ENCODE results near the gene TDRD6. TPM values are rescaled to one million over a fixed set of nuclear protein-coding genes. Genes with fewer than 3 reads are reported as not detected.

The TDRD6 gene
- total RNA-seq, 1 donor from 2014 or later = 0.53 TPM

DNA sequence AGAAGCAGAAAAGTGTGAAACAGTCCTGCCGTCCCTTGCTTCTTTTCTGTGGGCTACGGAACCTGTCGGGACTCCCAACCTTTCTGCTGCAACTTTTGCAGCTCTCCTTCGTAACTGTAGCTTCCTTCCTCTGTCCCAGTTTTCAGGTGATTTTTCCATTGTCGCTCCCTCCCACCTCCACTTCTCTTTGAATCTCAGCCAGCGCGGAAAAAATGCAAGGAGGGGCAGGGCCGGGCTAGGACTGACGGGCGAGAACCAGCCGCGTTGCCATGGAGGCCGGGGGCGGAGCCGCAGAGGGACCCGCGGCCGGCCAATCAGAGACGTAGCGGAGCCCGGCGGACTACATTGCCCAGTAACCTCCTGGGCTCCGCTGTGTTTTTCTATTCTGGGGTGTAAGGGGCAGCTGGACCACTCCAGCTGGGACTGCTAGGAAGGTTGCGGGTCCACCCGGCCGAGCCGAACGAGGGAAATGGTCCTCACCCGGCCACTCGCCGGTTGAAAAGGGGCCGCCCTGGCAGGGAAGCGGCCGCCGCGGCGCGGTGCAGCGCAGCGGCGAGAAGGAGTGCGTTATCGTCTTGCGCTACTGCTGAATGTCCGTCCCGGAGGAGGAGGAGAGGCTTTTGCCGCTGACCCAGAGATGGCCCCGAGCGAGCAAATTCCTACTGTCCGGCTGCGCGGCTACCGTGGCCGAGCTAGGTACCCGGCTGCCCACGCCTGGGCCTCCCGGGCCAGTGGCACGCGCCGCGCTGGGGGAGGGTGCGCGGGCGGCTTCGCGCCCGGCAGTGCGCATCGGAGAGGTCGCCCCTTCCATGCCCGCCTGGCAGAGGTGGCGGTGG lies 34.9 kb upstream of the TDRD6 start, which contains the start of the genes CYP39A1 and SLC25A27:
TSS of gene CYP39A1 (minus strand) at position 216 of the 836 bp plus-strand sequence. CDS start 236 bp downstream, outside the sequence.
TSS of gene SLC25A27 (plus strand) at position 373 of the 836 bp plus-strand sequence. CDS start at position 591, 218 bp downstream.
- Histone ChIP-seq H3K4me1 (peaks cover 0 to 4% of the 10 kb centered on the region in 2 donors), H3K9me3 (no peaks in the 10 kb centered on the region), H3K27me3 (no peaks in the 10 kb centered on the region), H3K4me3 (peak within 1 kb of the TSS; percentile 85 to 90), H3K36me3 (peaks cover 0 to 3% of the 10 kb centered on the region in 2 donors), H3K27ac (peak within 1 kb of the TSS; percentile 86 to 87)
- intact Hi-C loops (cut with DNase I) = loop anchor here (2.0 kb wide), 1 partner anchor 522 kb away; no protein-coding TSS in a partner anchor
- peak; percentile 70 to 95 for DNase-seq (ENCODE audit: low spot score in 2 of 2)
- TF ChIP-seq, protein P1, sequence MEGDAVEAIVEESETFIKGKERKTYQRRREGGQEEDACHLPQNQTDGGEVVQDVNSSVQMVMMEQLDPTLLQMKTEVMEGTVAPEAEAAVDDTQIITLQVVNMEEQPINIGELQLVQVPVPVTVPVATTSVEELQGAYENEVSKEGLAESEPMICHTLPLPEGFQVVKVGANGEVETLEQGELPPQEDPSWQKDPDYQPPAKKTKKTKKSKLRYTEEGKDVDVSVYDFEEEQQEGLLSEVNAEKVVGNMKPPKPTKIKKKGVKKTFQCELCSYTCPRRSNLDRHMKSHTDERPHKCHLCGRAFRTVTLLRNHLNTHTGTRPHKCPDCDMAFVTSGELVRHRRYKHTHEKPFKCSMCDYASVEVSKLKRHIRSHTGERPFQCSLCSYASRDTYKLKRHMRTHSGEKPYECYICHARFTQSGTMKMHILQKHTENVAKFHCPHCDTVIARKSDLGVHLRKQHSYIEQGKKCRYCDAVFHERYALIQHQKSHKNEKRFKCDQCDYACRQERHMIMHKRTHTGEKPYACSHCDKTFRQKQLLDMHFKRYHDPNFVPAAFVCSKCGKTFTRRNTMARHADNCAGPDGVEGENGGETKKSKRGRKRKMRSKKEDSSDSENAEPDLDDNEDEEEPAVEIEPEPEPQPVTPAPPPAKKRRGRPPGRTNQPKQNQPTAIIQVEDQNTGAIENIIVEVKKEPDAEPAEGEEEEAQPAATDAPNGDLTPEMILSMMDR (IDR thresholded peaks at IDR 0.05) = no peak

DNA sequence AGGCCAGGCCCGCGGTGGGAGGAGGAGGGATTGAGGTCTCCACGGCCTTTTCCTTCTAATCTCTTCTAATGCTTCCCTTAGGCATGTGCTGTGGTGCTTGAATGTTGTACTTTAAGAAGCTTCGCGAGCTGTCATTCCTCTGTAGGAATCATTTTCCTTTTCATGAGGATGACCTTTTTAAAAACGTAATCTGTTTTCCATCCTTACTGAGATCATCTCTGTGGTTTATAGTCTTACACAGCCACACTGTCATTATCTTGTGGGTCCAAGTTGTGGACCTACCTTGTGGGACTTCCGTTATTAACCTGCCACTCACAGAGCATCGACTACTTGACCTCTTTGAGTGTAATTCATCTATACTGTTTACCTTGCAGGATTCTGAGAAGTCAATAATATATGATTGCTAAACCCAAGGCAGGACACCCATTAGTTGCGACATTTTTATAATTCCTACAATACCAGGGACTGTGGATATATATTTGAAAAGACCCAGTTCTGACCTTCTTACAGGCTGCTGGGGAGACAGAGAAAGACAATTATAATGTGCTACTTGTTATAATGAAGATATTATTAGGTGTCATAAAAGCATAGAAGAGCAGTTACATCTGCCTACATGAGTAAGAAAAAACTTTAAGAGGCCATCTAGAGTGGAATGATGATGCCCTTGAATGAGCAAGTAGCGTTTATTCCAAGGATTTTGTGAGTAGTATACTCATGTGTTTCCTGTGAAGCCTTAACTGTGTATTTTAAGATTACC lies 34.1 kb upstream of the TDRD6 start:
- Histone ChIP-seq H3K27me3 (no peaks in the 10 kb centered on the region), H3K4me1 (peaks cover 0 to 4% of the 10 kb centered on the region in 2 donors), H3K4me3 (peak overlapping the region; percentile 85 to 90), H3K9me3 (no peaks in the 10 kb centered on the region), H3K36me3 (peaks cover 0 to 4% of the 10 kb centered on the region in 2 donors), H3K27ac (peak overlapping the region; percentile 86 to 87)
- intact Hi-C loops (cut with DNase I) = loop anchor here (2.0 kb wide), 1 partner anchor 523 kb away; no protein-coding TSS in a partner anchor
- TF ChIP-seq, protein P1 (IDR thresholded peaks at IDR 0.05) = no peak
- DNase-seq (ENCODE audit: low spot score in 2 of 2) = no peak

DNA sequence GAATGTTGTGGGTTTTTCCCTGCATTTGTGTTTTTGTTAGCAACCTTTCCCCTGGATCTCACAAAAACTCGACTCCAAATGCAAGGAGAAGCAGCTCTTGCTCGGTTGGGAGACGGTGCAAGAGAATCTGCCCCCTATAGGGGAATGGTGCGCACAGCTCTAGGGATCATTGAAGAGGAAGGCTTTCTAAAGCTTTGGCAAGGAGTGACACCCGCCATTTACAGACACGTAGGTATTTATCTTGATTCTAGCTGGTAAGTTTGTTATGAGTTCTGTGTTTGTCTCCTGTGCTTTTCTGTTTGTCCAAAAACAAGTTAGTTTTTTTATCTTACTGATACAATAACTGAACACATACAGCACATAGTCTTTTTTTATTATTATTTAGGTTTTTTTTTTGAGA lies 31.9 kb upstream of the TDRD6 start:
- intact Hi-C loops (cut with DNase I) = no loop called here
- no peak overlapping the region for H3K4me3 ChIP-seq
- DNase-seq (ENCODE audit: low spot score in 2 of 2) = no peak
- TF ChIP-seq, protein P1 (IDR thresholded peaks at IDR 0.05) = no peak
- H3K27me3 ChIP-seq = no peaks in the 10 kb centered on the region
- H3K27ac ChIP-seq = no peak overlapping the region
- H3K36me3 ChIP-seq = peaks cover 4 to 6% of the 10 kb centered on the region in 2 donors
- no peaks in the 10 kb centered on the region for H3K9me3 ChIP-seq
- H3K4me1 ChIP-seq = peaks cover 0 to 4% of the 10 kb centered on the region in 2 donors

DNA sequence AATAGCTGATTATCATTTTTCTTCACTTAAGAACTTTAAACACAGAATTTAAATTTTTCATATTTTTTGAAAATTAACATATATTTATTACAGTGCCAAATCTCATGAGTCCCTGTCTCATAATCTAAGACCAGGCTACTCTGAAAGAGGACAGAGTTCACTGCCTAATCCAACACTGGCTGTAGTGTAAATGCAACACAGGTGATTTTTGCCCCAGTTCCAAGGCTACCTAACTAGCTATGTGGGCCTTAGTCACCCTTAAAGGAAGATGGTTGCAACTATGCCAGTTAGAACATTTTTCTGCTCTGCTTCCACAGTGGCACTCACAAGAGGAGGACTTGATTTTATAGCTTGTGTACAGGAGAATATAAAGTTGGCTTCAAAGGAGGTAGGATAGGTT lies 30.0 kb upstream of the TDRD6 start:
- H3K4me3 ChIP-seq = no peak overlapping the region
- H3K36me3 ChIP-seq = peaks cover 4 to 11% of the 10 kb centered on the region in 2 donors
- peaks cover 0 to 4% of the 10 kb centered on the region in 2 donors for H3K4me1 ChIP-seq
- no peaks in the 10 kb centered on the region for H3K9me3 ChIP-seq
- H3K27ac ChIP-seq = no peak overlapping the region
- TF ChIP-seq, protein P1 (IDR thresholded peaks at IDR 0.05) = no peak
- no peak for DNase-seq (ENCODE audit: low spot score in 2 of 2)
- H3K27me3 ChIP-seq = no peaks in the 10 kb centered on the region
- intact Hi-C loops (cut with DNase I) = no loop called here

DNA sequence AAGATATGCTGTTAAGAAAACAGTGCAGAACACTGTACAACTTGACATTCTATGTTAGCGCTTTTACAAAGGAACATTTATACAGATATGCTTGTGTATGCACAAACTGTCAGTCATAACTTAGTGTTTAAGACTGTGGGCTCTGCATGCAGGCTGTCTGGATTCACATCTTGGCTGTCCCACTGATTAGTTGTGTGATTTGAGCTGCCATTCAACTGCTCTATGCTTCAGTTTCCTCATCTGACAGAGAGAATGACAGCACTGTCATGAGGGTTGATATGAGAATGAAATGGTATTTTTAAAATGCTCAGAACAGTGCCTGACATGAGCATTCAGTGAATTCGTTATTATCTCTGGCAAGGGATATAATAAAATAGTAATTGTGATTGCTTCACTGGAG lies 26.2 kb upstream of the TDRD6 start:
- no peak overlapping the region for H3K4me3 ChIP-seq
- H3K36me3 ChIP-seq = peaks cover 4 to 14% of the 10 kb centered on the region in 2 donors

More for the DNA sequence above, 26.2 kb upstream of the TDRD6 start:
- H3K27ac ChIP-seq = no peak overlapping the region
- intact Hi-C loops (cut with DNase I) = no loop called here
- H3K9me3 ChIP-seq = no peaks in the 10 kb centered on the region
- DNase-seq (ENCODE audit: low spot score in 2 of 2) = no peak
- no peaks in the 10 kb centered on the region for H3K27me3 ChIP-seq
- H3K4me1 ChIP-seq = no peaks in the 10 kb centered on the region
- TF ChIP-seq, protein P1 (IDR thresholded peaks at IDR 0.05) = no peak
